Measurements from ENCODE around the gene TMEM266. TPM values are rescaled to one million over a fixed set of nuclear protein-coding genes. Genes with fewer than 3 reads are reported as not detected.

TMEM266 gene
- total RNA-seq (2012; rRNA removed) (under 0.01 TPM in 1 of 2 replicates, not detected in the other), polyA plus RNA-seq (2012; rRNA removed) (0.06 TPM in 1 of 2 replicates, not detected in the other), Bru-seq, nascent RNA (percentile 7 among the genes with signal in this experiment), BruChase-seq, experiment 1, labeled RNA remaining after a 6-hour chase (percentile 8 among the genes with signal in this experiment), BruChase-seq, experiment 2, labeled RNA remaining after a 2-hour chase (percentile 6 among the genes with signal in this experiment)
- polyA plus RNA-seq (2012; cell fraction: cytosol; rRNA removed) = 0.04 TPM in 1 of 2 replicates, not detected in the other
- polyA plus RNA-seq (2012; cell fraction: nucleus; rRNA removed; ENCODE audit: low replicate concordance) = 0.03 and 0.16 TPM in 2 replicates
- long read RNA-seq, partial matches to known transcripts = 0 of 2 reads
- long read RNA-seq, other reads (novel, unspliced or antisense) = 2 of 2 reads

- Histone ChIP-seq H3K4me2 (ENCODE audit: low read depth, low read length) (peak within 1 kb of the TSS; percentile 93), H4K5ac (ENCODE audit: low read depth, low read length) (no peak within 1 kb of the TSS), H3K27me3 (ENCODE audit: control insufficient read depth, insufficient read depth, low read length) (peaks cover 64% of the 10 kb centered on the region), H2BK15ac (ENCODE audit: low read depth, low read length) (no peak within 1 kb of the TSS), H2BK20ac (ENCODE audit: low read depth, low read length) (no peak within 1 kb of the TSS), H3K56ac (ENCODE audit: extremely low read depth, insufficient read depth, low read length) (no peak within 1 kb of the TSS), H2BK120ac (ENCODE audit: low read depth, low read length) (no peak within 1 kb of the TSS), H3K4me3 (ENCODE audit: insufficient read depth, low read depth, low read length) (peak within 1 kb of the TSS; percentile 55), H3K9ac (ENCODE audit: low read depth, low read length) (no peak within 1 kb of the TSS), H4K91ac (ENCODE audit: insufficient read depth, low read depth, low read length) (no peak within 1 kb of the TSS), H3K18ac (ENCODE audit: low read depth, low read length) (no peak within 1 kb of the TSS), H2AFZ (replicated peaks; ENCODE audit: low read length, poor library complexity) (peak within 1 kb of the TSS; percentile 89), H3K14ac (replicated peaks; ENCODE audit: low read depth, low read length) (no peak within 1 kb of the TSS), H3K4ac (ENCODE audit: low read depth, low read length) (no peak within 1 kb of the TSS), H4K8ac (ENCODE audit: low read depth in 2 of 2, low read length in 2 of 2) (no peak within 1 kb of the TSS), H2AK5ac (ENCODE audit: low read depth, low read length) (no peak within 1 kb of the TSS), H3K36me3 (ENCODE audit: control insufficient read depth, insufficient read depth, low read length) (no peaks in the 10 kb centered on the region), H4K20me1 (ENCODE audit: insufficient read depth, low read length) (no peaks in the 10 kb centered on the region), H3K9me3 (ENCODE audit: control insufficient read depth, insufficient read depth, low read length) (no peaks in the 10 kb centered on the region), H3K4me1 (ENCODE audit: control insufficient read depth, insufficient read depth, low read length) (peaks cover 1% of the 10 kb centered on the region; the same call in 1 of the 2 replicates), H3K79me1 (ENCODE audit: low read depth in 1 of 2, low read length in 2 of 2) (no peaks in the 10 kb centered on the region), H3K23ac (ENCODE audit: low read depth, low read length) (0 out of 2 replicates have a peak within 1 kb of the TSS, but pooled peaks have one; percentile 10), H3K27ac (ENCODE audit: insufficient read depth, low read length) (no peak within 1 kb of the TSS), H3K9me1 (ENCODE audit: insufficient read depth, low read length) (no peaks in the 10 kb centered on the region), H2BK5ac (ENCODE audit: low read depth, low read length, poor library complexity, severe bottlenecking) (no peak within 1 kb of the TSS), H2AK9ac (replicated peaks; ENCODE audit: low read depth, low read length, poor library complexity) (peak within 1 kb of the TSS; percentile 48)
- dilution Hi-C loops (cut with HindIII; ENCODE audit: low sequenced_read_pairs, unreplicated experiment) (no loop called here), in situ Hi-C loops (cut with MboI; ENCODE audit: low sequenced_read_pairs) (no loop called here), intact Hi-C loops (cut with micrococcal nuclease) (loop anchor here (5.0 kb wide), 1 partner anchor 808 kb away; no protein-coding TSS in a partner anchor)
- DNase-seq (peak; percentile 5), ATAC-seq (ENCODE audit: low read depth) (peak; percentile 73)
- TF ChIP-seq RFX5 (IDR thresholded peaks at IDR 0.05; ENCODE audit: low read depth, low read length) (no peak), CTCF (conservative IDR thresholded peaks at IDR 0.05; ENCODE audit: low read depth, low read length) (no peak), RAD21 (IDR thresholded peaks at IDR 0.05; ENCODE audit: low read length) (no peak), BHLHE40 (IDR thresholded peaks at IDR 0.05; ENCODE audit: low read depth, low read length) (no peak), NFE2L2 (IDR thresholded peaks at IDR 0.05; ENCODE audit: low read depth, low read length) (no peak), FOS (IDR thresholded peaks at IDR 0.05; ENCODE audit: low read depth, low read length) (no peak), SMC3 (IDR thresholded peaks at IDR 0.05; ENCODE audit: low read depth, low read length) (no peak), ELK1 (IDR thresholded peaks at IDR 0.05; ENCODE audit: borderline replicate concordance, low read depth, low read length) (no peak), MAFK (IDR thresholded peaks at IDR 0.05; ENCODE audit: low read depth, low read length) (no peak), USF2 (IDR thresholded peaks at IDR 0.05; ENCODE audit: low read depth, low read length) (no peak), POLR2A (IDR thresholded peaks at IDR 0.05; ENCODE audit: low read depth, low read length) (no peak)
- BruUV-seq (replicated peaks) = no TSS peak
- WGBS, 2 experiments (ENCODE audit: extremely low coverage in 2 of 2, insufficient read length in 1 of 2) = 0% methylated on average over 25 of the region's 107 CpGs; no CpG with 5 or more reads in 1 of the 2 experiments
- POLR2A ChIA-PET (ENCODE audit: unreplicated experiment) = no interaction called here
- CTCF ChIA-PET = interaction anchor here (3.5 kb wide), 1 partner anchor 80 kb away, joined by 29 read pairs; no protein-coding TSS in a partner anchor
These were observed at the start of gene TMEM266 for GRCh38 chr15:76059320-76060117. TMEM266 (plus strand) TSS chr15:76059985; CDS start chr15:76134264, 74,279 bp downstream.
